Measurements from ENCODE around the gene ZNF836. TPM values are rescaled to one million over a fixed set of nuclear protein-coding genes. Genes with fewer than 3 reads are reported as not detected.
A peak's percentile ranks its signal among the peaks of the same experiment; 100 is the strongest.

The ZNF836 gene
- total RNA-seq, 1 experiment from 2014 or later: 4.6 TPM

- no peak for DNase-seq (ENCODE audit: low read depth, low spot score)
- in situ Hi-C loops (cut with HindIII; ENCODE audit: low pct_unique_long_range_greater_than_20kb, low sequenced_read_pairs): no loop called here
These were observed 19.3 kb upstream of the ZNF836 start for GRCh38 chr19:52190487-52191293.

GRCh38 chr19:52189735-52190486 lies 18.5 kb upstream of the ZNF836 start, which contains the start of gene PPP2R1A:
Gene PPP2R1A (plus strand): TSS chr19:52190052. CDS start chr19:52190097, 45 bp downstream.
- DNase-seq (ENCODE audit: low read depth, low spot score): peak; percentile 100
- in situ Hi-C loops (cut with HindIII; ENCODE audit: low pct_unique_long_range_greater_than_20kb, low sequenced_read_pairs): no loop called here

GRCh38 chr19:52188822-52189734 lies 17.7 kb upstream of the ZNF836 start:
- DNase-seq (ENCODE audit: low read depth, low spot score): no peak
- in situ Hi-C loops (cut with HindIII; ENCODE audit: low pct_unique_long_range_greater_than_20kb, low sequenced_read_pairs): no loop called here

DNA sequence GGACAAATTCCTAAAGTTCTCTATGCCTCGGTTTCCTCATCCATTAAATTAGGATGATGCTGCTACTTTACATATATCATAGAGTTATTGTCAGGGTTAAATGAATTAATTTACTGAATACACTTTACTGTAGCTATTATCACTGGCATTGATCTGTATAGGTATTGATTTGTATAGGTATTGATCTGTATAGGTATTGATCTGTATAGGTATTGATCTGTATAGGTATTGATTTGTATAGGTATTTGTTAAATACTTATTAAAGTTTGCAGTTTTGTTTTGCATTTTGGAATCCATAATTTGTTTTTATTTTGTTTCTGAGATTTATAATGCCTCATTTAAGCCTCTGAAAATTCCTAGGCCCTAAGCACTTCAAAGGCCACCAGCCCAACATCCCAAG lies 16.0 kb upstream of the ZNF836 start:
- in situ Hi-C loops (cut with HindIII; ENCODE audit: low pct_unique_long_range_greater_than_20kb, low sequenced_read_pairs): no loop called here
- DNase-seq (ENCODE audit: low read depth, low spot score): no peak

GRCh38 chr19:52176574-52176973 lies 5.2 kb upstream of the ZNF836 start:
- DNase-seq (ENCODE audit: low read depth, low spot score): no peak
- in situ Hi-C loops (cut with HindIII; ENCODE audit: low pct_unique_long_range_greater_than_20kb, low sequenced_read_pairs): no loop called here

DNA sequence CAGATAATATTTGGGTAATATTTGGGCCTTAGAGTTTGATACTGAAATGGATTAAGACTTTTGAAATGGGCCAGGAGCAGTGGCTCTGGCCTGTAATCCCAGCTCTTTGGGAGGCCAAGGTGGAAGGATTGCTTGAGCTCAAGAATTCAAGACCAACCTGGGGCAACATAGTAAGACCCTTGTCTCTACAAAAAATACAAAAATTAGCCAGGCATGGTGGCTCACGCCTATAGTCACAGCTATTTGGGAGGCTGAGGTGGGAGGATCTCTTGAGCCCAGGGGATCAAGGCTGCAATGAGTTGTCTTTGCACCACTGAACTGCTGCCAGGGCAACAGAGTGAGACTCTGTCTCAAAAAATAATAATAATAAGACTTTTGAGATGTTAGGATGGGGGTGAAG lies 926 bp upstream of the ZNF836 start:
- in situ Hi-C loops (cut with HindIII; ENCODE audit: low pct_unique_long_range_greater_than_20kb, low sequenced_read_pairs): no loop called here
- DNase-seq (ENCODE audit: low read depth, low spot score): no peak

- in situ Hi-C loops (cut with HindIII; ENCODE audit: low pct_unique_long_range_greater_than_20kb, low sequenced_read_pairs): no loop called here
- no peak for DNase-seq (ENCODE audit: low read depth, low spot score)
These were observed 529 bp downstream of the ZNF836 start for GRCh38 chr19:52170863-52171320.

GRCh38 chr19:52170304-52170703 lies 1.1 kb downstream of the ZNF836 start:
- no peak for DNase-seq (ENCODE audit: low read depth, low spot score)
- in situ Hi-C loops (cut with HindIII; ENCODE audit: low pct_unique_long_range_greater_than_20kb, low sequenced_read_pairs): no loop called here

- in situ Hi-C loops (cut with HindIII; ENCODE audit: low pct_unique_long_range_greater_than_20kb, low sequenced_read_pairs): no loop called here
- no peak for DNase-seq (ENCODE audit: low read depth, low spot score)
These were observed 15.6 kb downstream of the ZNF836 start for GRCh38 chr19:52155596-52156359.

- DNase-seq (ENCODE audit: low read depth, low spot score): no peak
- in situ Hi-C loops (cut with HindIII; ENCODE audit: low pct_unique_long_range_greater_than_20kb, low sequenced_read_pairs): no loop called here
These were observed 23.2 kb downstream of the ZNF836 start for GRCh38 chr19:52148256-52148655.

- in situ Hi-C loops (cut with HindIII; ENCODE audit: low pct_unique_long_range_greater_than_20kb, low sequenced_read_pairs): no loop called here
- no peak for DNase-seq (ENCODE audit: low read depth, low spot score)
These were observed 29.3 kb downstream of the ZNF836 start for GRCh38 chr19:52142001-52142595.

GRCh38 chr19:52141203-52141602 lies 30.2 kb downstream of the ZNF836 start:
- DNase-seq (ENCODE audit: low read depth, low spot score): no peak
- in situ Hi-C loops (cut with HindIII; ENCODE audit: low pct_unique_long_range_greater_than_20kb, low sequenced_read_pairs): no loop called here

DNA sequence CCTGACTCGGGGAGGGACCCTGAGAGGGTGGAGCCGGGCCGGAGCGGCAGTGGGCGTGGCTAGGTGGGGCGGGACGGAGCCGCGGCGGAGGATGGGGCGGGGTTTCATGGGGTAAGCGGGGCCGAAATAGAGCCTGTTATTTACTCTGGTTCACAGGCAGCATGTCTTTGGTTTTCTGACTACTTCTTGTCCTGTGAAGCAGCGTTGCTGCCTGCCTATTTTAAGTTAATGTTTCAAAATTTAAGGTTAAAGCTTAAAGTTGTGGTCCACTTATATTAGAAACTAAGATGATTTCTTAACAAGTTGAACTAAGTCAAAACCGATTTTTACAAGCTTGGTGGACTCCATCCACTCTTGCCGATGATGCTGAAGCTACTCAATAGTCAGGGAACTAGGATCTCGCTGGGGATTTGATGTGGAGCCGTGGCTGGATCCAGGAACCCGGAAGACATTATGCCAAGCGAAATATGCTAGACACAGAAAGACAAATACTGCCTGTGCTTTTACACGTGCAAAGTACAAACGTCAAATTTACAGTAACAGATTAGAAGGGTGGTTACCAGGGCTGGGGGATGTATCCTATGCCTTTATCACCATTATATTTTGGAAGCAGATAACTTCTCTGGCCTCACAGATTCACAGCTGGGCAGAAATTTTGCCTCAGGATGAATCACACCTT lies 31.2 kb downstream of the ZNF836 start:
- no peak for DNase-seq (ENCODE audit: low read depth, low spot score)
- in situ Hi-C loops (cut with HindIII; ENCODE audit: low pct_unique_long_range_greater_than_20kb, low sequenced_read_pairs): no loop called here

DNA sequence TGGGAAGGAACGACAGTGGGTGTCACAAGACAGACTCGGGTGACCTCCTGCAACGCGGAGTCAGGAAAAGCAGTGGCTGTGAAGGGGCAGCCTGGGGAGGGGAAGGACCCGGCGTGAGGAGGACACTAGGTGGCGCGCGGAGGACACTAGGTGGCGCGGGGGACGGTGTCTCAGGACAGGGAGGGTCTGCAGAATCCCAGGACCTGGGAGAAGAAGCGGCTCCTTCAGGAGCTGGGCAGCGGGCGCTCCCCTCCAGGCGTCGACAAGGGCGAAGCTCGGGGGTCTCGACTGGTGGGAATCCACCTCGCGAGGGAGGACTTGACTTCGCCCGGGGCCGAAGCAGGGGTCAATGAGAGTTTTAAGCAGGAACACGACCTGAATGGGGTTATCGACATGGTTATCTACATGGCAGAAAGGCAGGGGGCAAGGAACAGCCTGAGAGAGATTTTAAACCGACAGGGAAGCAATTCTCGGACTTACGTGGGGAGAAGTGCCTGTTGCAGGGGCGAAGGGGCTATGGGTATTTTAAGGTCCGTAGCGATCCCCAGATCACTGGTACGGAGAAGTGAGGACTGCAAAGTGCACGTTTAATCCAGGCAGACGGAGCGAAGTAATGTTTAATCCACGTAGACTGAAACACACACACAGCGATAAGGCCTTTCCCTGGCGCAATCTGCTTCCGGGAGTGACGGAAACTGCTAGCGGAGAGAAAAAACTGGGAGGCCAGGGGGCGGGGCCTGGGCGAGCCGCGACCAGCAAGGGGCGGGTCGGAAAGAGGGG lies 32.0 kb downstream of the ZNF836 start, which contains the start of gene ZNF616:
TSS of gene ZNF616 (minus strand) at position 687 of the 780 bp plus-strand sequence. CDS start 9,426 bp downstream, outside the sequence.
- in situ Hi-C loops (cut with HindIII; ENCODE audit: low pct_unique_long_range_greater_than_20kb, low sequenced_read_pairs): no loop called here
- DNase-seq (ENCODE audit: low read depth, low spot score): peak; percentile 93

GRCh38 chr19:52138983-52139251 lies 32.5 kb downstream of the ZNF836 start:
- in situ Hi-C loops (cut with HindIII; ENCODE audit: low pct_unique_long_range_greater_than_20kb, low sequenced_read_pairs): no loop called here
- no peak for DNase-seq (ENCODE audit: low read depth, low spot score)
